HG03159 (cell line): Measurements from ENCODE around the gene SGMS1.
A peak's percentile ranks its signal among the peaks of the same experiment; 100 is the strongest.
"Not testable (repeated sequence)": the region's sequence is repeated elsewhere in the genome, so short reads cannot be mapped to it uniquely, and the experiment has no call there.

Experiments
- ATAC-seq: cut with Tn5 transposase; IDR thresholded peaks from one replicate; pipeline ENCODE4 v1.9.1; 2021; ENCODE audit warnings: mild to moderate bottlenecking, moderate library complexity; ENCODE audit not compliant: unreplicated experiment

SGMS1 gene

DNA sequence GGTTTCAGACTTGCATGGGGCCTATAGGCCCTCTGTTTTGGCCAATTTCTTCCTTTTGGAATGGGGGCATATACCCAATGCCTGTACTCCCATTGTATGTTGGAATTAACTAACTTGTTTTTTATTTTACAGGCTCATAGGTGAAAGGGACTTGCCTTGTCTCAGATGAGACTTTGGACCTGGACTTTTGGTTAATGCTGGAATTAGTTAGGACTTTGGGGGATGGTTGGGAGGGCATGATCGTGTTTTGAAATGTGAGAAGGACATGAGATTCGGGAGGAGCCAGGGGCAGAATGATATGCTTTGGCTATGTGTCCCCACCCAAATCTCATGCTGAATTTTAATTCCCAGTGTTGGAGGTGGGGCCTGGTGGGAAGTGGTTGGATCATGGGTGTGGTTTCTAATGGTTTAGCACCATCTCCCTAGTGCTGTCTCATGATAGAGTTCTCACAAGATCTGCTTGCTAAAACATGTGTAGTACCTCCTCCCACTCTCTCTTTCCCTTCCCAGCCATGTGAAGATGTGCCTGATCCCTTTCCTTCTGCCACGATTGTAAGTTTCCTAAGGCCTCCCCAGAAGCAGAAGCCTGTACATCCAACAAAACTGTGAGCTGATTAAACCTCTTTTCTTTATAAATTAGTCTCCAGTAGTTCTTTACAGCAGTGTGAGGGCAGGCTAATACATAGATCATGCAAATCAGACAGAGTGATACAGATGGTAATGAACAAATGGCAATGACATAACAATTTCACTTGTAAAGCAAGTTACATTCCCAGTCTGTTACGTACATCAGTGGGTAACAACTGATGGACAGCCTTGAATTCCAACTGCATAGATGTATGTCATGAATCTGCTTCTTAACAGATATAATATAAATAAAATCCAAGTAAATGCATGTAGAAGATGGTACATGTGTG lies 146.2 kb downstream of the SGMS1 start:
- ATAC-seq = no peak

DNA sequence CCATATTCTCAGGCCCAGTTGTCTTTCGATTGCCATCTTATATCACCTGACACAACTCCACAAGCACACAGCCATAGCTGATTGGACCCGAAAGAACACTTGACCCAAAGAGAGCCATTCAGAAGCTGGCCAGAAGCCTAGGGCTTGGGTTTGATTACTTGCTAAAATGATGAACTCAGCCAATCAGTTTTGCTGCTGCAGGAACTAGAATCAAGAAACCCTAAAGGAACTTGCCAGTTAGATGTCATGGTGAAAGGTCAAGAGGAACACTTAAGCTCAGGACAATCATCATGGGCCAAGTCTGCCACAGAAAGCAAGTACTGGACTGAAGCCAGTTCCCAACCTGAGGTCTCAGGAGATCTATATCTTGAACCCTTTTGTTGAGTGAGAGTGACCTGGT lies 150.0 kb downstream of the SGMS1 start:
- ATAC-seq = no peak

DNA sequence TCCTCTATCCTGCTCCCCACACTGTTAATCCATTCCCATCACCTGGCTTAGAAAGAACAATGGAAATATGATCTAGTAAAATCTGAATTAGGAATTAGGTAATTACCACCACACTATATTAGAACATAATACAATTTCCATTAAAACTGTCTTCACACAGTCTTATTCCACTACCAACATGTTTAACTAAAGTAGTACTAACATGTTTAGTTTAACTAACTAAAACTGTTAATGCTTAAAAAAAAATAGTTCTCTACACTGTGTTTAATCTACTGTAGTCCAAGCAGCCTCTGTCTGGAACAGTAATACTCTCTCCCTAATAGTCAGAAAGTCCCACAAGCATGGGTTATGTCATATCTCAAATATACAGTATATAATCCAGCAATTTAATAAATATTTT lies 150.8 kb downstream of the SGMS1 start:
- ATAC-seq = no peak

DNA sequence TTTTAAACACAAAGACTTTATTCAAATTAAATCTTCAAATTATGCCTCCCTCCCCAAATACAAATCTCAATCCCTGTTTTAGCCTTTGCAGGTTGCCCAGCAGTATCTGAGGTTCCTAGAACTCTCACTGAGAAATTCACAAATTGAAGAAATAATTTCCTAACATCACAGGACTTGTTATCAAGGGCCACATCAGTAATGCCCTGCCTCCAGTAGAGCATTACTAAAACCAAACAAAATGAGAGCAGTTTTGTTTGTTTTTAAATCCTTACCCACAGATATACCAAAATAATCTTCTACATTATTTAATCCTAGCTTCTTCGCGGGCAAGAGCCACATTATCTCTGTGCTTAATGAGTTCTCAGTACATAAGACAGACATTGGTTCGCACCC lies 152.2 kb downstream of the SGMS1 start:
- no peak for ATAC-seq

DNA sequence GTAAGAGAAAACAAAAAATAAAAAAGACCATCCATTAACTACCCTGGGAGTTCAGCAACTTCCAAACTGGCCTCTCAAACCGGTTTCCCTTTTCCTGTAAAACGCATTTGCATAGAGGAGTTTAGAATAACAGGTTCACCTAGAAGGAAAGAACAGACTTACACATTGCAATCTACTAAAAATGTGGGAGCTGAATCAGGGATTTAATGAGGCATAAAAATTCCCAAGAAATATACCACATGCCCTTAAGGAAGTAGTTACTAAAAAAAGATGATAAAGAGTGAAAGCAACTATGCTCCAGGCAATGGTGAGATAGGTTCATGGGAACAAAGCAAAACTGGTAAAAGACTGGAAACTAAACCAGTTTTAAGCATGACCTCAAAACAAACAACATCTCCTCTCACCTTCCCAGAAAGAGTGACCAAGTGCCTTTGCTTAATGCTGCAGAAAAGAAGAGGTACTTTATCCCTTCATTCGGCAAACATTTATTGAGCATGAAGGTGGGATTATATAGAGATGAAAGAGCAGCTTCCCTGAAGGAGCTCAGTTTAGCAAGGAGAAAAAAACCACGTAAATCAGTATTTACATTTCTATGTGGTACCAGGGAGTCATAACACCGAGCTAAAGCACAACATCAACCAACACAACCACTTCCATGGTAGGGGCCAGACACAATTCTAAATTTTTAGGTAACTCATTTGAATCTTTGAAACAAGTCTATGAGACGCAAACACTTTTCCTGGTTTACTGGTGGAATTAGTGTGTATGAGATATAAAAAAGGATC lies 152.8 kb downstream of the SGMS1 start:
- no peak for ATAC-seq

DNA sequence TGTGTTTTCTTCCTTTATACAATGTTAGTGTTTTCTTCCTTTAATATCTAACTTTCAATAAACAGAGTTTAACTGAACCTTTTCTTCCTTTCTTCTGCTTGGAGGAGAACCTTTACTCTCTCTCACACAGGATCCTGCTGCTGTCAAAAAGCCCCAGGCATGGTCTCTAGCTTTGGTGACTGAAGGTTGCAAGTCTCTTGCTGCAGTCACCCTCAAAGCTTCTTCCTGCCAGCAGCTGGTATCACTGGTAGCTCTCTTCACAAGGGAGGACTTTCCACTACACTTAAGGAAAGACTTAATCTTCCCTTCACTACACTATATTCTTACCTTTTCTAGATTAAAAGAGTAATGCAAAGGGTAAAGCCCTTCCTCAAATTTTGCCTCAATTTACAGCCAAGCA lies 153.4 kb downstream of the SGMS1 start:
- ATAC-seq = peak; percentile 51

DNA sequence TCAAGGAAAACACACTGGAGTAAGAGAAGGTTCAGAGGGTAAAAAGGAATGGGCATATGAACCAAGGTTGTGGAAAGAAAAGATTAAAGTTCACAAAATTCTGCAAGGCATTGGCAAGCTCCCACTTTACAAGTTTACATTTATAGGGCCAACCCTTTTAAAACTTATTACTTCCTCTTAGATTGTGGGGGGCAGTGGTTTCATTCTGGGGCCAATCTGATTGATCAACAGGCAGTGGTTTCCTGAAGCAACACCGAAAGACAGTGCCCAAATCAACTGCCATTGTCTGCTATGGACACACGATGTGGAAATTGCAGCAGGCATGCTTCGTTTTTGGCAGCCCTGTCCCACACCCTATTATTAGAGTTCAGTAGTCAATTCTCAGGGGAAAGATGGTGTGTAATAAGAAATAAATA lies 154.0 kb downstream of the SGMS1 start:
- no peak for ATAC-seq

DNA sequence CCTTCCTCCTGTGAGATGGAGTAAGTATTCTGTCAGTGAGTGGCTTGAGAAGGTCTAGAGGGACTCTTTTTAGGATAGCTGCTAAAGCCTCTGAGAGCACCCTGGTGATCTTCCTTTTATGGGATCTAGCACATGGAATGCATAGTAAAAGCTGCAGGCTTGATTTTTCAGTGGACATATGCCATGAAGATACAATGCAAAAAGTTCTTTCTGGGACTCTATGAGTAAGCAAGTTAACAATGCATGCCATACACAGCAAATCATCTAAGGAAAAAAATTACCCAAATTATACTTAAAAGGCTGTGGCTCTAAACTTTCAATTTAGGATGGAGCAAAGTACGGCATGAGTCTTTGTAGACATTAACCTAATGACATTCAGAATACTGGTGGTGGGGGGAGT lies 154.5 kb downstream of the SGMS1 start:
- ATAC-seq = no peak

DNA sequence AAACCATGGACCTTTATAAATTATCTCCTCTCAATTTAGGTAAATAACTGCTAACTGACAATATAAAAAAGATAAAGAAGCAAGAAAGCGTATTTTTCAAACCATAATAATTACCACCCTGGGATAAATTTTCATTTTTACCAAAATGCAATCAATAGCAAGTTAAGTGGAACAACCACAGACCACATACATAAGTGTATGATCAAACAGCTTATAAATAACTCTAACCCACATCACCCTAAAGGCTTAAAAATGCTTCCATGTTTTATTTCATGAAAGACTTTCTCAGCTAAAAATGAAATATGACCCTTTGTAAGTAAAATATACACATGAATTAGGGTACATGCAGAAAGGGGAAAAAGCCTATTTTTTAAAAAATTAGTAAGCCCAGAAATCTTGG lies 156.5 kb downstream of the SGMS1 start:
- no peak for ATAC-seq

DNA sequence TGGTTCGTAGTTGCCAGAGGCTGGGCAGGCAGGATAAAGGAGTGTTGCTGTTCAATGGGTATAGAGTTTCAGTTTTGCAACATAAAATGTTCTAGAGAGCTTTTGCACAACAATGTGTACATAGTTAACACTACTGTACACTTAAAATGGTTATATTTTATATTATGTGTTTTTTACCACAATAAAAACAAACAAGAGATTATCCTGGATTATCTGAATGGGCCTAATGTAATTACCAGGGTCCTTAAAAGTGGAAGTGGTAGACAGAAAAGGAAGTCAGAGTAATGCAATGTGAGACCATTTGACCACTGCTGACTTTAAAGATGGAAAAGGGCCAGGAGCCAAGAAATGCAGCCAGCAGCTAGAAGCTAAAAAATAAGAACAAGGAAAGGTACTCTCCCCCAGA lies 159.7 kb downstream of the SGMS1 start:
- no peak for ATAC-seq

DNA sequence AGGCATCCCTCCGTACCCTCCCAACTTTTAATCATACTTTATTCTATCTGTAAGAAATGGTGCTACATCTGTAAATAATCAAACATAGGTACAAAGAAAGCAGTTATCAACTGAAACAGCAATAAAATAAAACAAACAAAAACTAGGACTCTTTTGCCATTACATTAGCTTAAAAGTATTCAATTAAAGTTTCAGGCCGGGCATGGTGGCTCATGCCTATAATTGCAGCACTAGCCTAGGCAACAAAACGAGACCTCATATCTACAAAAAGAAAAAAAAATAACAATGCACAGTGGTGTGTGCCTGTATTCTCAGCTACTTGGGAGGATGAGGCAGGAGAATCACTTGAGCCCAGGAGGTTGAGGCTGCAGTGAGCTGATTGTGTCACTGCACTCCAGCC lies 161.9 kb downstream of the SGMS1 start:
- no peak for ATAC-seq

DNA sequence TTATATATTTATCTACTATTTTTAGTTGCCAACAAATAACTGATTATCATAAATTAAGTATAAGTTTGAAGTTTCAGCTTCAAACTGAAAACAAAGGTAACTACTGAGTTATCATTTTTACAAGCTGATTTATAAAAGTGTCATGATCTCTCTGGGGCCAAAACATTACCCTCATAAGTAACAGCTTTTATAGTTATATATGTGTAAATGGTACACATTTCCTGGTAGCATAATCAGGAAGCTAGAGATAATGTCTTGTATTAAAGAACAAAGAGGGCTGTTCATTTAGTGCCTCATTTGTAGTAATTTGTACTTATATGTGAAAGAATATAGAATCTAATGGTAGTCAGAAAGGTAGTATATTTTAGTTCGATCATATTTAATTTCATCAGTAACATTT lies 162.6 kb downstream of the SGMS1 start:
- no peak for ATAC-seq

DNA sequence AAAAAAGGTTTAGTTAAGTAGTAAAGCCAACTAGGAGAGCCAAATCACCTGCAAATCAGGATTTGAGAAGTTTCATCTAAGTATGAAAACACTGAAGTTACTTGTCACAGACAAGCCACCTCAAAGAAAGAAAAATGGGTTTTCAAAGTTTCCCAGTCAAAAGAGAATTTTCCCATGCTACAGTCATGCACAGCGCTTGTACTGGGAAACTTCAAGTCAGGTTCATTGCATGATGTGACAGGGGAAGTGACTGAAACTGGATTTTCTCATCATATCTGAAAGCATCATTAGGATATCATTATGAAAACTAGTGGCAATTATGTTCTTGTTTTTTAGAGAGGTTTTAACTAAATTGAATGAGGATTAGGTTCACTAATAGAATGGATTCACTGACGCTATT lies 167.0 kb downstream of the SGMS1 start:
- ATAC-seq = no peak

DNA sequence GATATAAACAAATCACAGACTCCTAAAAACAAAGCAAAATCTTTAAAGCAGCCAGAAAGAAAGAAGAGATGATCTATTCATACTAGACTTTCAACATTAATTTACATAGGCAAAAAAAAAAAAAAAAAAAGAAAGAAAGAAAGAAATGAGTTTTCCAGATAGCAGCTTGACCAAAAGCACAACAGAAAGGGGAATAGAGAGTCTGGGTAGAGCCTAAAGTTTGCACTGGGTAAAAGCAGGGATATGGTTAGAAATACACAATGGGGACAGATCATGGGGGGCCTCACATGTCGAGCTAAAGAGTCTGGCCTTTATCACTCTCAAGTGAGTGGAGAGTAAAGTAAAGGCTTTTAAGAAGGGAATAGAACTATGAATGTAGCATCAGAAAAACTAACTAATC lies 169.8 kb downstream of the SGMS1 start:
- ATAC-seq = no peak

DNA sequence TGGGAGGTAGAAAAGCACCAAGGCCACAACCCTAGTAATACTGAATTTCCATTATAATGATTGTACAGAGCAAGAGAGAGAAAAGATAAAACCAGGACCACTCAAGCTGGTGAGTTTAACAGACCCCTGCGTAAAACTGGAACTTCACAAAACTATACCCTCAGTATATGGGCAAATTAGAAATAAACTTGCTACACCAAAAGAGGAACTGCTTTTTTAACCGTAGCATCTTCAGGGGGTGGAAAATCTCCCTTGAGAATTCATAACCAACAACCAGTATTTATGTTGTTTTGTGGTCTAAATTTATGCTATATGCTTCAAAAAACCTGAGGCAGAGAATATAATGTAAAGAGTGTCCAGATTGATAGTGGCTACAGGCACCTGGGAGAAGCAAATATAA lies 171.2 kb downstream of the SGMS1 start:
- ATAC-seq = peak; percentile 46

DNA sequence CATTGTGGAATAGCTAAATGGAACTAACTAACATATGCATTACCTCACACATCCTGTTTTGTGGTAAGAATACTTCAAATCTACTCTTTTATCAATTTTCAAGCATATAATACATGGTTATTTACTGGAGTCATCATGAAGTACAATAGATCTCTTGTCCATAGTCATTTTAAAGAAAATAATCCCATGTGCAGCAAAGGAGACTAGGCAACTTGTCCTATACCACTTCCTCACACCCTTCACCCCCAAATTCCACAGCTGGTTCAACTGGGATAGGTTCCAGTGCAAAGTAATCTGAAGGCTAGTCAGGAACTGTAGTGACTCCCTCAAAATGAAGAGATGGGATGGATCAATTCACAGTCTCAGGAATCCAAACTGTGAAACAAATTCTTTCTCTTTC lies 176.1 kb downstream of the SGMS1 start:
- ATAC-seq = no peak

DNA sequence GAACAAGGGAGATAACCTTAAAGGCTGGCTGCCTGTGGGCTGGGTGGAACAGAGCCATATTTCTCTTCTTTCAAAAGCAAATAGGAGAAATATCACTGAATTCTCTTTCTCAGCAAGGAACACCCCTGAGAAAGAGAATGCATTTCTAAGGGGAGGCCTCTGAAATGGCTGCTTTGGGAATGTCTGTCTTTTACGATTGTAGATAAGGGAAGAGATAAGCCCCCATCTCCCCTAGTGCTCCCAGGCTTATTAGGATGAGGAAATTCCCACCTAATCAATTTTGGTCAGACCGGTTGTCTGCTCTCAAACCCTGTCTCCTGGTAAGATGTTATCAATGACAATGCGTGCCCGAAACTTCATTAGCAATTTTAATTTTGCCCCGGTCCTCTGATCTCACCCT lies 178.0 kb downstream of the SGMS1 start:
- not testable (repeated sequence) for ATAC-seq

DNA sequence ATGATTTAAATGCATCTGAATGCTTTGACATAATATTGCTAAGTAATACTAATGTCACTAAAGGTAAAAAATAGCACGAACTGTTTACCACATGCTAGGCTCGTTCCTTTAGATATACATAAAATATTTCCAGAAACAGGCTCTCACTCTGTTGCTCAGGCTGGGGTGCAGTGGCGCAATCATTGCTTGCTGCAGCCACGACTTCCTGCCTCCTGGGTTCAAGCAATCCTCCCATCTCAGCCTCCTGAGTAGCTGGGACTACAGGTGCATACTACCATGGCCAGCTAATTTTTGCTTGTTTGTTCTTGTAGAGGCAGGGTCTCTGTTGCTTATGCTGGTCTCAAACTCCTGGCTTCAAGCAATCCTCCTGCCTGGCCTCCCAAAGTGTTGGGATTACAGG lies 183.3 kb downstream of the SGMS1 start:
- ATAC-seq = no peak

DNA sequence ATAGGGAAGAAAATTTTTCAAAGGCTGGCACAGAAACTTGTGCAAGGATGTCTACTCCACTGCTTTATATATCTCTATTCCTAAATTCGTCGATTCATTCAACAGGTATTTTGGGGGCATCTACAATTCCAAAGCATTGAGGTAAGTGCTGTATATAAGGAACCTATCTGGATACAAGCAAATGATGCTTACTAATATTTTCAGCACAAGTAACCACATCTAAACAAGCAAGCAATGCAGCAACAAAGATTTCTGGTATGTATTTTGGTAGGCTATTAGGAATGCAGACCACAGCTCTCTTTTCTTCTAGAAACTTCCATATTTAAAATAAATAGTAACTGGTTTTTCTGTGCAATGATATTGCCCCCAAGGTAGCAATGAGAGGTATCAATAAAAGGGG lies 183.9 kb downstream of the SGMS1 start:
- ATAC-seq = no peak

DNA sequence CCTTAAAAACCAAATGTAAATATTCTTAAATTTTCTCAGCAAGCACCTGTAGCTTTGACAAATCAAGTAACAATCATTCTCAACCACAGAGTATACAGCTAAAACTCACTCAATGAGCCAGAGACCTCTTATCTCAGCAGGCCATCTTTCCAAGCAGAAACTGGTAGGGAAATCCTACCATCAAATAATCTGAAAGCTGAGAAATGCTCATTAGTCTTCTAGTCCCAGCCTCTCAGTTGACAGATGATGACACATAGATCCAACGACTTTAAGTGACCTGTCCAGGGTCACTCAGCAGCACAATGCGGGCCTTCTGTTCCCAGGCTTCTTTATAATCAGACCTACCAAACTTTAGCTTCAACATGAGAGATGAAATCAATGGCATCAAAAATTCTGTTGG lies 184.6 kb downstream of the SGMS1 start:
- ATAC-seq = no peak

DNA sequence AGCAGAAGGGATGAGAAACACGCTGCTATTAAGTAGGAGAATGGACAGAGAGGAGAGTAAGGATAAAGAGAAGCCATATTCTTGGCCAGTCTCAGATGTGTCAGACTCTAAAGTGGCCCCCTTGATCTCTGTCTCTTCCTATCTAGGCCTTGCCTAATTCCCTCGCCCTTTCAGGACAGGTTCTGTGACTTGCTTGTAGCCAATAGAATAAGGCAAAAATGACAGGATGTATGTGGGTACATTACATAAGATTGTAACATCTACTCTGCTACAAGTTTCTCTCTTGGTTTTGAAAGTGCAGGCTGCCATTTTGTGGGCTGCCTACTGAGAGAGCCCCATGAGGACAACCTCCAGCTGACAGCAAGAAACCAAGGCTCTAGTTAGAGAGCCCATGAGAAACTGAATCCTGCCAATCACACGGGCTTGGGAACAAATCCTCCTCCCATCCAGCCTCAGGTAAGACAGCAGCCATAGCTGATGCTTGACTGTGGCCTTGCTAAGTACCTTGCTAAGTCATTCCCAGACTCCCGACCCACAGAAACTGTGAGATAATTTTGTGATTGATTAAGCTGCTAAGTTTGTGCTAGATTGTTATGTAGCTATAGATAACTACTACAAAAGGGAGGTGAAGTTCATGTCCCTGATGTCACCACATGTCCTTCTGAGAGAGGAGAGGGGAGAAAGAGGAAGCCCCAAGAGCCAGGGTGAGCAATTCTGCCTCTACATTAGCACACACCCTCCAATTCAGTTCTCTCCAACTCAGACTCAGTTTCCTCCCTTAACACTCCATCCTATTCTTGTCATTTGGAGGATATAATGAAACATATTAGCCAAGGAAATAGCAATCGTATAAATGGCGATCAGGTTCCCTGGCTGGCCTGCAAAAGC lies 185.5 kb downstream of the SGMS1 start:
- no peak for ATAC-seq
